HepG2 (cell line): Measurements from ENCODE around the gene EIF2B1. TPM values are rescaled to one million over a fixed set of nuclear protein-coding genes. Genes with fewer than 3 reads are reported as not detected.
A peak's percentile ranks its signal among the peaks of the same experiment; 100 is the strongest.

Experiments
- AGO2 ChIP-seq: fragments of 200-400 bp; formaldehyde crosslinking; optimal IDR thresholded peaks from 2 replicates; pipeline ENCODE3; 2017; ENCODE audit warnings: mild to moderate bottlenecking, low read depth, low read length, moderate library complexity
- CEBPZ ChIP-seq: IDR thresholded peaks from 2 replicates; pipeline ENCODE4 v1.6.1; 2012; ENCODE audit warnings: low read length, improper control_type of control experiment
- ELF4 ChIP-seq: sonication (generic); formaldehyde crosslinking; IDR thresholded peaks from 2 replicates; pipeline ENCODE4 v1.5.0; 2020; ENCODE audit warnings: missing genetic modification reagents, mild to moderate bottlenecking, moderate library complexity, borderline replicate concordance
- MAX ChIP-seq: IDR thresholded peaks from 2 replicates; pipeline ENCODE4 v1.6.1; 2012; ENCODE audit warnings: inconsistent platforms
- MEF2D ChIP-seq: sonication (generic); formaldehyde crosslinking; IDR thresholded peaks from 2 replicates; pipeline ENCODE4 v1.5.1; 2020; ENCODE audit warnings: mild to moderate bottlenecking, missing genetic modification reagents
- MEIS2 ChIP-seq: sonication (generic); formaldehyde crosslinking; IDR thresholded peaks from 2 replicates; pipeline ENCODE4 v1.9.0; 2021; ENCODE audit warnings: mild to moderate bottlenecking, missing genetic modification reagents
- NCOR1 ChIP-seq: fragments of 200-600 bp; sonication (generic); IDR thresholded peaks from 2 replicates; pipeline ENCODE4 v1.7.0; 2017; ENCODE audit warnings: antibody characterized with exemption, low read length, borderline replicate concordance
- NFE2L2 ChIP-seq: fragments of 150-350 bp; IDR thresholded peaks from 2 replicates; pipeline ENCODE4 v1.6.1; 2014; ENCODE audit warnings: low read length
- NONO ChIP-seq, 2 experiments: fragments of 450-650 bp in 1 of 2; sonication (generic) in 1 of 2; formaldehyde crosslinking in 1 of 2; IDR thresholded peaks in 1 of 2; conservative IDR thresholded peaks in 1 of 2; 2 replicates each; pipeline versions ENCODE4 v1.6.1 to v1.8.0; 2017 to 2022; ENCODE audit warnings: mild to moderate bottlenecking in 1 of 2, missing genetic modification reagents in 1 of 2, moderate library complexity in 1 of 2
- RARA ChIP-seq: IDR thresholded peaks from 2 replicates; pipeline ENCODE4 v1.6.1; 2016; ENCODE audit warnings: missing genetic modification reagents, missing compliant biosample characterization
- SOX5 ChIP-seq: IDR thresholded peaks from 2 replicates; pipeline ENCODE4 v1.6.1; 2016; ENCODE audit warnings: borderline replicate concordance
- ZNF230 ChIP-seq: sonication (generic); formaldehyde crosslinking; IDR thresholded peaks from 2 replicates; pipeline ENCODE4 v1.4.0; 2020; ENCODE audit warnings: mild to moderate bottlenecking, missing genetic modification reagents
- ZNF275 ChIP-seq: sonication (generic); formaldehyde crosslinking; IDR thresholded peaks from 2 replicates; pipeline ENCODE4 v1.8.0; 2022; ENCODE audit warnings: missing genetic modification reagents, mild to moderate bottlenecking, inconsistent platforms, borderline replicate concordance
- ZNF512 ChIP-seq: sonication (generic); formaldehyde crosslinking; IDR thresholded peaks from 2 replicates; pipeline ENCODE4 v1.4.0; 2020; ENCODE audit warnings: mild to moderate bottlenecking, missing genetic modification reagents
- ZNF562 ChIP-seq: sonication (generic); formaldehyde crosslinking; IDR thresholded peaks from 2 replicates; pipeline ENCODE4 v1.8.0; 2022; ENCODE audit warnings: missing genetic modification reagents, borderline replicate concordance
- ZNF777 ChIP-seq: sonication (generic); formaldehyde crosslinking; IDR thresholded peaks from 2 replicates; pipeline ENCODE4 v1.4.0; 2020; ENCODE audit warnings: missing genetic modification reagents
- ZNF850 ChIP-seq: sonication (generic); formaldehyde crosslinking; conservative IDR thresholded peaks from 2 replicates; pipeline ENCODE4 v1.9.0; 2021; ENCODE audit warnings: mild to moderate bottlenecking, missing genetic modification reagents
- polyA plus RNA-seq, 8 experiments: library from polyadenylated mRNA; depleted of rRNA in 3 of 8; stranded (reverse) in 7 of 8; unstranded in 1 of 8; fragments of >200 nt; fragmentation: Illumina TruSeq in 4 of 8; extraction: Trizol in 4 of 8; gene quantifications; 2 replicates each; pipeline versions ENCODE4 v1.2.1 to v1.2.3, GENCODE V29; 2011 to 2016; ENCODE audit warnings: low read depth in 4 of 8, missing spikeins in 1 of 8, mixed read lengths in 1 of 8; ENCODE audit not compliant: insufficient read depth in 1 of 8
- total RNA-seq, 5 experiments: library from RNA; depleted of rRNA; stranded (reverse); fragments of >200 nt; fragmentation: Illumina TruSeq; extraction: Trizol; gene quantifications; 2 replicates each; pipeline ENCODE4 v1.2.3, GENCODE V29; 2016; ENCODE audit warnings: low read depth in 1 of 5
- TF ChIP-seq, protein P1 (sequence below): sonication (generic); formaldehyde crosslinking; IDR thresholded peaks from 2 replicates; pipeline ENCODE4 v1.5.1; 2020; ENCODE audit warnings: missing genetic modification reagents, mild to moderate bottlenecking, borderline replicate concordance

EIF2B1 gene
- total and polyA plus RNA-seq, 2 of the 13 experiments (the other 11 are each of a cell fraction or from before 2014, with no cell fraction given): 18.7 to 37.4 TPM

- TF ChIP-seq ZNF512 (CRISPR knock-in tag) (0 out of 2 replicates have a peak, but pooled peaks have one; percentile 55), ELF4 (peak; percentile 87; the same call in 1 of the 2 replicates), ZNF230 (CRISPR knock-in tag) (0 out of 2 replicates have a peak, but pooled peaks have one; percentile 86), NCOR1 (no peak), ZNF562 (CRISPR knock-in tag) (no peak), NONO (IDR thresholded peaks at IDR 0.05) (no peak), NONO (CRISPR knock-in tag; conservative IDR thresholded peaks at IDR 0.05) (peak; percentile 100), AGO2 (peak; percentile 29), MEIS2 (0 out of 2 replicates have a peak, but pooled peaks have one; percentile 59), SOX5 (CRISPR knock-in tag) (peak; percentile 57; the same call in 1 of the 2 replicates), CEBPZ (no peak), RARA (peak; percentile 37; the same call in 1 of the 2 replicates), ZNF275 (CRISPR knock-in tag) (peak; percentile 70; the same call in 1 of the 2 replicates), MEF2D (peak; percentile 75), NFE2L2 (0 out of 2 replicates have a peak, but pooled peaks have one; percentile 9), MAX (peak; percentile 98), ZNF777 (CRISPR knock-in tag) (0 out of 2 replicates have a peak, but pooled peaks have one; percentile 64), ZNF850 (CRISPR knock-in tag) (no peak)
- TF ChIP-seq, protein P1, sequence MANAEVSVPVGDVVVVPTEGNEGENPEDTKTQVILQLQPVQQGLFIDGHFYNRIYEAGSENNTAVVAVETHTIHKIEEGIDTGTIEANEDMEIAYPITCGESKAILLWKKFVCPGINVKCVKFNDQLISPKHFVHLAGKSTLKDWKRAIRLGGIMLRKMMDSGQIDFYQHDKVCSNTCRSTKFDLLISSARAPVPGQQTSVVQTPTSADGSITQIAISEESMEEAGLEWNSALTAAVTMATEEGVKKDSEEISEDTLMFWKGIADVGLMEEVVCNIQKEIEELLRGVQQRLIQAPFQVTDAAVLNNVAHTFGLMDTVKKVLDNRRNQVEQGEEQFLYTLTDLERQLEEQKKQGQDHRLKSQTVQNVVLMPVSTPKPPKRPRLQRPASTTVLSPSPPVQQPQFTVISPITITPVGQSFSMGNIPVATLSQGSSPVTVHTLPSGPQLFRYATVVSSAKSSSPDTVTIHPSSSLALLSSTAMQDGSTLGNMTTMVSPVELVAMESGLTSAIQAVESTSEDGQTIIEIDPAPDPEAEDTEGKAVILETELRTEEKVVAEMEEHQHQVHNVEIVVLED: peak; percentile 86
These were observed at the start of gene EIF2B1, which contains the start of gene GTF2H3 (continued) for GRCh38 chr12:123633379-123634141.
